Tibial artery (tissue), 4 donors: ENCODE results near the gene ACOX1.
"Not testable (repeated sequence)": the region's sequence is repeated elsewhere in the genome, so short reads cannot be mapped to it uniquely, and the experiment has no call there.

ENCODE experiments used
- DNase-seq, 2 donors: peaks; one replicate each; pipeline ENCODE4 v3.0.0-alpha.2; 2019
- H3K27ac ChIP-seq, 2 donors: fragments of 200-600 bp; sonication (generic) in 1 of 2; 1 replicate in 1 of 2; 2 replicates in 1 of 2; pipeline ENCODE4 v1.5.1; 2018 to 2019; ENCODE audit warnings: mild to moderate bottlenecking in 1 of 2
- H3K27me3 ChIP-seq, 2 donors: fragments of 200-600 bp; sonication (generic) in 1 of 2; one replicate each; pipeline versions ENCODE4 v1.5.1 to v1.6.0; 2016 to 2019
- H3K36me3 ChIP-seq, 3 donors: fragments of 200-600 bp; sonication (generic) in 2 of 3; one replicate each; pipeline ENCODE4 v1.5.1; 2016 to 2019; ENCODE audit warnings: mild to moderate bottlenecking in 2 of 3
- H3K4me1 ChIP-seq, 4 donors: fragments of 200-600 bp; sonication (generic) in 2 of 4; 1 replicate in 3 of 4; 2 replicates in 1 of 4; pipeline ENCODE4 v1.5.1; 2016 to 2019
- H3K4me3 ChIP-seq, 2 donors: fragments of 200-600 bp; sonication (generic) in 1 of 2; 1 replicate in 1 of 2; 2 replicates in 1 of 2; pipeline ENCODE4 v1.5.1; 2018 to 2019; ENCODE audit warnings: mild to moderate bottlenecking in 2 of 2
- H3K9me3 ChIP-seq, 3 donors: fragments of 200-600 bp; sonication (generic) in 1 of 3; one replicate each; pipeline ENCODE4 v1.5.1; 2016 to 2019
- CTCF ChIP-seq, 2 experiments: fragments of 200-600 bp in 1 of 2; fragments of 450-650 bp in 1 of 2; IDR thresholded peaks; one replicate each; pipeline ENCODE4 v1.5.1; 2017 to 2019; ENCODE audit warnings: antibody characterized with exemption in 2 of 2, mild to moderate bottlenecking in 1 of 2, moderate library complexity in 1 of 2
- intact Hi-C: fragments of 100-400 bp; cut with DNase I; formaldehyde crosslinking; loops from one replicate; pipeline ENCODE4 v1.15.0; 2023; ENCODE audit warnings: low total_unique reads

ACOX1 gene

GRCh38 chr17:75975757-75976174, 3.2 kb downstream of the ACOX1 start:
- intact Hi-C loops, result no loop called here
- TF ChIP-seq CTCF (IDR thresholded peaks at IDR 0.05), result no peak
- H3K27me3 ChIP-seq, result no peaks in the 10 kb centered on the region
- no peak for DNase-seq
- H3K27ac ChIP-seq, result no peak overlapping the region
- peaks cover 0 to 36% (median 27%) of the 10 kb centered on the region in 4 donors for H3K4me1 ChIP-seq
- no peak overlapping the region for H3K4me3 ChIP-seq
- no peaks in the 10 kb centered on the region for H3K9me3 ChIP-seq
- peaks cover 0 to 27% (median 13%) of the 10 kb centered on the region in 3 donors for H3K36me3 ChIP-seq

- H3K4me1 ChIP-seq, result peaks cover 0 to 30% (median 23%) of the 10 kb centered on the region in 4 donors
- H3K9me3 ChIP-seq, DNase-seq, H3K4me3 ChIP-seq, intact Hi-C loops, H3K27ac ChIP-seq, H3K27me3 ChIP-seq: not testable (repeated sequence)
- H3K36me3 ChIP-seq, result peaks cover 0 to 32% (median 15%) of the 10 kb centered on the region in 3 donors
Measured at GRCh38 chr17:75975187-75975586, 3.8 kb downstream of the ACOX1 start.

- H3K4me1 ChIP-seq, result peaks cover 0 to 2% (median 0%) of the 10 kb centered on the region in 4 donors
- H3K27ac ChIP-seq, result no peak overlapping the region
- no peak overlapping the region for H3K4me3 ChIP-seq
- DNase-seq, result no peak
- no peak for TF ChIP-seq CTCF (IDR thresholded peaks at IDR 0.05)
- no peaks in the 10 kb centered on the region for H3K27me3 ChIP-seq
- intact Hi-C loops, result no loop called here
- no peaks in the 10 kb centered on the region for H3K9me3 ChIP-seq
- H3K36me3 ChIP-seq, result peaks cover 0 to 47% (median 15%) of the 10 kb centered on the region in 3 donors
Measured at GRCh38 chr17:75970626-75971025, 8.3 kb downstream of the ACOX1 start.

GRCh38 chr17:75970011-75970523, 8.9 kb downstream of the ACOX1 start:
- H3K27me3 ChIP-seq, result no peaks in the 10 kb centered on the region
- intact Hi-C loops, result no loop called here
- peaks cover 0 to 47% (median 15%) of the 10 kb centered on the region in 3 donors for H3K36me3 ChIP-seq
- H3K4me1 ChIP-seq, result no peaks in the 10 kb centered on the region
- no peak for DNase-seq
- TF ChIP-seq CTCF (IDR thresholded peaks at IDR 0.05), result no peak
- no peaks in the 10 kb centered on the region for H3K9me3 ChIP-seq
- H3K27ac ChIP-seq, result no peak overlapping the region
- H3K4me3 ChIP-seq, result no peak overlapping the region

- H3K9me3 ChIP-seq, H3K4me1 ChIP-seq, intact Hi-C loops, H3K27me3 ChIP-seq, H3K27ac ChIP-seq, H3K4me3 ChIP-seq, DNase-seq: not testable (repeated sequence)
- peaks cover 0 to 47% (median 15%) of the 10 kb centered on the region in 3 donors for H3K36me3 ChIP-seq
Measured at GRCh38 chr17:75969044-75969443, 9.9 kb downstream of the ACOX1 start.

- intact Hi-C loops, result no loop called here
- DNase-seq, result no peak
Measured at GRCh38 chr17:75965468-75965867, 13.5 kb downstream of the ACOX1 start.

More at GRCh38 chr17:75965468-75965867, 13.5 kb downstream of the ACOX1 start:
- H3K27ac ChIP-seq, result no peak overlapping the region
- no peak overlapping the region for H3K4me3 ChIP-seq
- H3K4me1 ChIP-seq, result no peaks in the 10 kb centered on the region
- H3K27me3 ChIP-seq, result no peaks in the 10 kb centered on the region
- no peak for TF ChIP-seq CTCF (IDR thresholded peaks at IDR 0.05)
- peaks cover 0 to 29% (median 0%) of the 10 kb centered on the region in 3 donors for H3K36me3 ChIP-seq
- H3K9me3 ChIP-seq, result no peaks in the 10 kb centered on the region
